K562 (cell line): ENCODE data around the gene CHRNE.

Experiments
- ATF6 ChIP-seq: sonication (generic); formaldehyde crosslinking; IDR thresholded peaks from 2 replicates; pipeline ENCODE4 v1.4.0; 2020; ENCODE audit warnings: mild to moderate bottlenecking, missing genetic modification reagents
- CBX5 ChIP-seq: IDR thresholded peaks from 2 replicates; pipeline ENCODE4 v1.6.1; 2014; ENCODE audit warnings: low read depth, borderline replicate concordance
- CTCF ChIP-seq, 3 experiments: IDR thresholded peaks in 2 of 3; conservative IDR thresholded peaks in 1 of 3; 2 replicates each; pipeline ENCODE4 v1.5.1; 2011 to 2012; ENCODE audit warnings: low read length in 3 of 3, mild to moderate bottlenecking in 3 of 3, control low read depth in 2 of 3, improper control_type of control experiment in 1 of 3, inconsistent platforms in 1 of 3, low read depth in 1 of 3, mixed read lengths in 1 of 3, moderate library complexity in 1 of 3; ENCODE audit not compliant: insufficient read depth in 2 of 3
- GMEB1 ChIP-seq: fragments of 250-450 bp; sonication (Bioruptor Pico); IDR thresholded peaks from 2 replicates; pipeline ENCODE4 v1.4.0; 2020; ENCODE audit warnings: mild to moderate bottlenecking
- MBD2 ChIP-seq: sonication (generic); IDR thresholded peaks from 2 replicates; pipeline ENCODE4 v1.6.1; 2016; ENCODE audit warnings: low read depth, borderline replicate concordance
- MYNN ChIP-seq, 2 experiments: sonication (generic); formaldehyde crosslinking in 1 of 2; IDR thresholded peaks; 2 replicates each; pipeline versions ENCODE4 v1.5.0 to v1.6.1; 2016 to 2020; ENCODE audit warnings: antibody characterized with exemption in 1 of 2, missing genetic modification reagents in 1 of 2
- SMARCB1 ChIP-seq: IDR thresholded peaks from 2 replicates; pipeline ENCODE4 v1.6.1; 2011; ENCODE audit warnings: improper control_type of control experiment, low read depth; ENCODE audit not compliant: insufficient read length
- SNAPC5 ChIP-seq: fragments of 250-450 bp; sonication (Bioruptor Pico); IDR thresholded peaks from 2 replicates; pipeline ENCODE4 v1.8.0; 2021; ENCODE audit warnings: moderate library complexity, mild to moderate bottlenecking, inconsistent platforms
- ZBTB43 ChIP-seq: sonication (generic); formaldehyde crosslinking; IDR thresholded peaks from 2 replicates; pipeline ENCODE4 v1.8.0; 2023; ENCODE audit warnings: mild to moderate bottlenecking, missing genetic modification reagents

- no peak for TF ChIP-seq CBX5
- TF ChIP-seq CTCF (IDR thresholded peaks at IDR 0.05 in 2 of 3, conservative IDR thresholded peaks at IDR 0.05 in 1 of 3; ENCODE audit: insufficient read depth in 2 of 3, low read depth in 1 of 3, low read length in 3 of 3) = no peak
- no peak for TF ChIP-seq MYNN (IDR thresholded peaks at IDR 0.05)
- TF ChIP-seq MYNN (CRISPR knock-in tag; IDR thresholded peaks at IDR 0.05) = no peak
- no peak for TF ChIP-seq MBD2
- no peak for TF ChIP-seq SNAPC5 (CRISPR knock-in tag)
- no peak for TF ChIP-seq ZBTB43
- TF ChIP-seq ATF6 (CRISPR knock-in tag) = no peak
- no peak for TF ChIP-seq GMEB1 (CRISPR knock-in tag)
- no peak for TF ChIP-seq SMARCB1
Observed at GRCh38 chr17:4893721-4894560, 9.0 kb downstream of the CHRNE start.
